GM19455 (cell line): ENCODE results near the gene CEACAM19.
"Not testable (repeated sequence)": the region's sequence is repeated elsewhere in the genome, so short reads cannot be mapped to it uniquely, and the experiment has no call there.

ENCODE experiments used
- ATAC-seq: cut with Tn5 transposase; IDR thresholded peaks from one replicate; pipeline ENCODE4 v1.9.1; 2021; ENCODE audit not compliant: unreplicated experiment

Gene CEACAM19

GRCh38 chr19:44673510-44673909, 2.2 kb downstream of the CEACAM19 start:
- no peak for ATAC-seq

GRCh38 chr19:44675521-44675920, 4.2 kb downstream of the CEACAM19 start:
- no peak for ATAC-seq

GRCh38 chr19:44677019-44677811, 5.9 kb downstream of the CEACAM19 start:
- no peak for ATAC-seq

GRCh38 chr19:44680536-44680935, 9.3 kb downstream of the CEACAM19 start:
- ATAC-seq = no peak

GRCh38 chr19:44681992-44682790, 10.9 kb downstream of the CEACAM19 start:
- ATAC-seq = no peak

GRCh38 chr19:44682807-44683206, 11.5 kb downstream of the CEACAM19 start:
- ATAC-seq = no peak

GRCh38 chr19:44683434-44684210, 12.3 kb downstream of the CEACAM19 start:
- ATAC-seq = no peak

GRCh38 chr19:44684396-44684795, 13.1 kb downstream of the CEACAM19 start:
- ATAC-seq = not testable (repeated sequence)

GRCh38 chr19:44684892-44685863, 13.9 kb downstream of the CEACAM19 start:
- ATAC-seq = no peak

GRCh38 chr19:44685877-44686276, 14.6 kb downstream of the CEACAM19 start:
- no peak for ATAC-seq

GRCh38 chr19:44686896-44687295, 15.6 kb downstream of the CEACAM19 start:
- no peak for ATAC-seq

GRCh38 chr19:44687888-44688287, 16.6 kb downstream of the CEACAM19 start:
- ATAC-seq = no peak

- no peak for ATAC-seq
Observed at GRCh38 chr19:44689290-44690130, 18.2 kb downstream of the CEACAM19 start.

- ATAC-seq = no peak
Observed at GRCh38 chr19:44690131-44690440, 18.8 kb downstream of the CEACAM19 start.

GRCh38 chr19:44692379-44692721, 21.1 kb downstream of the CEACAM19 start:
- no peak for ATAC-seq

- no peak for ATAC-seq
Observed at GRCh38 chr19:44694184-44694579, 22.9 kb downstream of the CEACAM19 start.

- ATAC-seq = no peak
Observed at GRCh38 chr19:44696939-44697669, 25.8 kb downstream of the CEACAM19 start.

GRCh38 chr19:44697670-44698034, 26.4 kb downstream of the CEACAM19 start:
- ATAC-seq = no peak
